Lower leg skin (tissue), 4 donors: ENCODE data around the gene GPR137B. TPM values are rescaled to one million over a fixed set of nuclear protein-coding genes. Genes with fewer than 3 reads are reported as not detected.

Source experiments
- DNase-seq, 2 donors: peaks; one replicate each; pipeline ENCODE4 v3.0.0-alpha.2; 2019; ENCODE audit warnings: low spot score in 2 of 2
- H3K4me3 ChIP-seq: fragments of 200-600 bp; sonication (generic); 2 replicates; pipeline ENCODE4 v1.5.1; 2017; ENCODE audit warnings: mild to moderate bottlenecking, low read depth; ENCODE audit not compliant: poor library complexity, severe bottlenecking
- CTCF ChIP-seq, 3 donors: fragments of 450-650 bp; IDR thresholded peaks; one replicate each; pipeline ENCODE4 v1.5.1; 2016; ENCODE audit warnings: antibody characterized with exemption in 3 of 3, mild to moderate bottlenecking in 3 of 3, moderate library complexity in 2 of 3
- POLR2A ChIP-seq, 2 donors: fragments of 450-650 bp; IDR thresholded peaks; one replicate each; pipeline ENCODE4 v1.6.1; 2016 to 2017; ENCODE audit warnings: antibody characterized with exemption in 2 of 2, mild to moderate bottlenecking in 1 of 2, moderate library complexity in 1 of 2
- WGBS, 2 donors: methylation state at CpG; one replicate each; pipeline ENCODE4 v1.1.5; 2018; 5-methylcytosine and 5-hydroxymethylcytosine counted together
- intact Hi-C: fragments of 100-400 bp; cut with DNase I; formaldehyde crosslinking; loops from one replicate; pipeline ENCODE4 v1.15.0; 2023; ENCODE audit warnings: low total_unique reads
- total RNA-seq, 4 donors: library from RNA; depleted of rRNA; stranded (reverse); fragments of >200 nt; gene quantifications; one replicate each; pipeline ENCODE4 v1.1.0, GENCODE V29; 2016

The GPR137B gene
- total RNA-seq, 4 donors from 2014 or later = 22.5 to 45.5 (median 35.3) TPM

GRCh38 chr1:236112332-236112627 is 30.1 kb upstream of the GPR137B start:
- no peak for DNase-seq
- TF ChIP-seq CTCF (IDR thresholded peaks at IDR 0.05) = no peak
- TF ChIP-seq POLR2A (IDR thresholded peaks at IDR 0.05) = no peak
- 90 to 93% methylated on average over 5 to 6 of the region's 6 CpGs for WGBS, 2 donors
- intact Hi-C loops = loop anchor here (5.0 kb wide), 1 partner anchor 380 kb away; no protein-coding TSS in a partner anchor
- H3K4me3 ChIP-seq = no peak overlapping the region

GRCh38 chr1:236113324-236114032 is 28.9 kb upstream of the GPR137B start:
- DNase-seq = no peak
- H3K4me3 ChIP-seq = no peak overlapping the region
- intact Hi-C loops = loop anchor here (5.0 kb wide), 1 partner anchor 379 kb away; no protein-coding TSS in a partner anchor
- WGBS, 2 donors = 77 to 79% methylated on average over 15 of the region's 15 CpGs
- TF ChIP-seq POLR2A (IDR thresholded peaks at IDR 0.05) = no peak
- TF ChIP-seq CTCF (IDR thresholded peaks at IDR 0.05) = no peak

DNA sequence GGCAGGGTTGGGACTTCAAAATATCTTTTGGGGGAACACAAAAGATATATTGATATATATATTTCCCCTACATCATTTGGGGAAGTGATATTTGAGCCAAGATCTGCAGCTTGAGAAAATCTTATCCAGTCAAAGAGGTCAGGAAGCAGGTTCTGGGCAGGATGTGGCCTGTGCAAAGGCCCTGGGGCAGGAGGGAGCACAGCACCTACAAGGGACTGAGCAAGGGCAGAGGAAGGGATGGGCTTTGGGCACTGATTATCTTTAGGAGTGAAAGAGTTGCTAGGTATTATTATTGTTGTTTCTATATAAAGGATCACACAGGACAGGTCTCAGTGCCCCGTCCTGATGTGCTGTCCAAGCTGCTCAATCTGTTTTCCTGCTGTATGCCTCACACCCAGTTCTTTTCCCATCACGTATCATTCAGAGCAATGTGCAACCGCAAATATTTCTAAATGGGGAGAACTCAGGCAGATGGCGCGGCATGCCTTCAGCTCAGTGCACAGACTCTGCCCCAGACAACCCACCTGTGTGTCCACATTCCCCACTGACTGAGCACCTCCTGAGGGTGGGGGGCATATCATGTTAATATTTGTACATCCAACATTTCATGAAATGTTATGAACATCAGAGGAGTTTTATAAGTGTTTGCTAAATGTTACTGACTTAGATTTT is 28.1 kb upstream of the GPR137B start:
- no peak overlapping the region for H3K4me3 ChIP-seq
- 88 to 96% methylated on average over 5 of the region's 5 CpGs for WGBS, 2 donors
- intact Hi-C loops = loop anchor here (5.0 kb wide), 1 partner anchor 378 kb away; no protein-coding TSS in a partner anchor
- TF ChIP-seq POLR2A (IDR thresholded peaks at IDR 0.05) (no peak), CTCF (IDR thresholded peaks at IDR 0.05) (no peak)
- DNase-seq = no peak

GRCh38 chr1:236117710-236118109 is 24.6 kb upstream of the GPR137B start:
- H3K4me3 ChIP-seq = no peak overlapping the region
- 49 to 55% methylated on average over 8 of the region's 8 CpGs for WGBS, 2 donors
- TF ChIP-seq CTCF (IDR thresholded peaks at IDR 0.05) (no peak), POLR2A (IDR thresholded peaks at IDR 0.05) (no peak)
- intact Hi-C loops = no loop called here
- no peak for DNase-seq

DNA sequence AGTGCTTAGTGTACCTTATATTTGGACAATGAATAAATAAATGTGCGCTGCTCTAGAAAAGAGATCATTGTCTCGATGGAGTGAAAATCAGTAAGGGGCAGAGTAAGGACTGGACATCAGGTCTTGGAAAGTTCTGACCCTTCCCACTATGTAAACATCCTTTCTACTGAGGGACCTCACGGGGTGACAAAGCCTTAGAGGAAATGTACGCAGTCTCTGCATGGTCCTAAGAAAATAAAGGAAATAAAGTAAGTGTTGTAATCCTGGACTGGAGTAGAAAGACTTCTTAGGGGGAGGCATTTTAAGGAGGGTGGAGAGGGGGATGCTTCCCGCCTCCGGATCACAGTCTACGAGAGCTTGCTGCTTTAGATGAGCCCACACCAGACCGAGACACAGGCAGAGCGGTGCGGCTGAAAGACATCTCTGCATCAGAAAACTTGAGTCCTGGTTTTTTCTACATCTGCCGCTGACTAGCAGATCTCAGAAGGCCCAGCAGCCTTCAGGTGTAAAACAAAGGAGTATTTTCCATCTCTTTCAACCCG is 22.3 kb upstream of the GPR137B start:
- no peak overlapping the region for H3K4me3 ChIP-seq
- intact Hi-C loops = no loop called here
- DNase-seq = no peak
- no peak for TF ChIP-seq POLR2A (IDR thresholded peaks at IDR 0.05)
- WGBS, 2 donors = 73 to 75% methylated on average over 12 of the region's 12 CpGs

GRCh38 chr1:236120721-236121153 is 21.6 kb upstream of the GPR137B start:
- DNase-seq = no peak
- 64 to 69% methylated on average over 10 of the region's 10 CpGs for WGBS, 2 donors
- intact Hi-C loops = no loop called here
- no peak for TF ChIP-seq CTCF (IDR thresholded peaks at IDR 0.05)
- TF ChIP-seq POLR2A (IDR thresholded peaks at IDR 0.05) = no peak
- no peak overlapping the region for H3K4me3 ChIP-seq
